Tibial nerve (tissue), 4 donors: ENCODE measurements around the gene TBC1D2B. TPM values are rescaled to one million over a fixed set of nuclear protein-coding genes. Genes with fewer than 3 reads are reported as not detected.

Source experiments
- DNase-seq, 2 donors: peaks; one replicate each; pipeline ENCODE4 v3.0.0-alpha.2; 2019; ENCODE audit warnings: low spot score in 2 of 2
- H3K27ac ChIP-seq, 4 donors: fragments of 200-600 bp; sonication (generic) in 3 of 4; one replicate each; pipeline ENCODE4 v1.5.1; 2017 to 2019; ENCODE audit warnings: mild to moderate bottlenecking in 1 of 4
- H3K27me3 ChIP-seq, 2 donors: fragments of 200-600 bp; sonication (generic) in 1 of 2; one replicate each; pipeline versions ENCODE4 v1.5.1 to v1.6.0; 2017 to 2019
- H3K36me3 ChIP-seq, 3 donors: fragments of 200-600 bp; sonication (generic); one replicate each; pipeline ENCODE4 v1.5.1; 2018 to 2019
- H3K4me1 ChIP-seq, 4 donors: fragments of 200-600 bp; sonication (generic) in 3 of 4; one replicate each; pipeline ENCODE4 v1.5.1; 2017 to 2019
- H3K4me3 ChIP-seq, 4 donors: fragments of 200-600 bp; sonication (generic) in 3 of 4; one replicate each; pipeline ENCODE4 v1.5.1; 2017 to 2019; ENCODE audit warnings: mild to moderate bottlenecking in 1 of 4, moderate library complexity in 1 of 4
- H3K9me3 ChIP-seq, 4 donors: fragments of 200-600 bp; sonication (generic) in 3 of 4; one replicate each; pipeline ENCODE4 v1.5.1; 2017 to 2019
- CTCF ChIP-seq, 5 experiments: fragments of 200-600 bp in 3 of 5; fragments of 450-650 bp in 2 of 5; sonication (generic) in 3 of 5; IDR thresholded peaks; one replicate each; pipeline ENCODE4 v1.5.1; 2016 to 2019; ENCODE audit warnings: antibody characterized with exemption in 5 of 5, mild to moderate bottlenecking in 3 of 5, moderate library complexity in 2 of 5
- EP300 ChIP-seq, 2 donors: sonication (generic); formaldehyde crosslinking; IDR thresholded peaks; one replicate each; pipeline ENCODE4 v1.6.1; 2017; ENCODE audit warnings: antibody characterized with exemption in 2 of 2, mild to moderate bottlenecking in 1 of 2
- POLR2A ChIP-seq, 2 donors: fragments of 450-650 bp; IDR thresholded peaks; one replicate each; pipeline ENCODE4 v1.6.1; 2017; ENCODE audit warnings: antibody characterized with exemption in 2 of 2, mild to moderate bottlenecking in 2 of 2, moderate library complexity in 2 of 2
- whole genome bisulfite sequencing, 2 donors: methylation state at CpG; one replicate each; pipeline ENCODE4 v1.1.5; 2018; 5-methylcytosine and 5-hydroxymethylcytosine counted together
- total RNA-seq, 4 donors: library from RNA; depleted of rRNA; stranded (reverse); fragments of >200 nt; gene quantifications; one replicate each; pipeline ENCODE4 v1.1.0, GENCODE V29; 2016

TBC1D2B gene
- total RNA-seq, 4 donors from 2014 or later: 64.5 to 127 (median 94.5) TPM

GRCh38 chr15:78047761-78048627 is 29.5 kb downstream of the TBC1D2B start:
- no peak for TF ChIP-seq POLR2A (IDR thresholded peaks at IDR 0.05)
- TF ChIP-seq CTCF (IDR thresholded peaks at IDR 0.05): peak in 2 of 5 experiments; percentile 17 to 33
- TF ChIP-seq EP300 (IDR thresholded peaks at IDR 0.05): peak in 1 of 2 donors; percentile 82
- no peaks in the 10 kb centered on the region for H3K27me3 ChIP-seq
- H3K9me3 ChIP-seq: no peaks in the 10 kb centered on the region
- no peak overlapping the region for H3K4me3 ChIP-seq
- peak in 1 of 2 donors; percentile 71 for DNase-seq
- WGBS, 2 donors: 27 to 35% methylated on average over 8 of the region's 8 CpGs
- peaks cover 0 to 15% (median 0%) of the 10 kb centered on the region in 3 donors for H3K36me3 ChIP-seq
- H3K27ac ChIP-seq: peak overlapping the region in 3 of 4 donors; percentile 62 to 82 (median 66)
- H3K4me1 ChIP-seq: peaks cover 4 to 92% (median 67%) of the 10 kb centered on the region in 4 donors

- TF ChIP-seq POLR2A (IDR thresholded peaks at IDR 0.05): no peak
- TF ChIP-seq CTCF (IDR thresholded peaks at IDR 0.05): no peak
- TF ChIP-seq EP300 (IDR thresholded peaks at IDR 0.05): no peak
- Histone ChIP-seq H3K27me3 (no peaks in the 10 kb centered on the region), H3K4me1 (peaks cover 4 to 81% (median 59%) of the 10 kb centered on the region in 4 donors), H3K27ac (peak overlapping the region in 3 of 4 donors; percentile 62 to 82 (median 66)), H3K9me3 (no peaks in the 10 kb centered on the region), H3K36me3 (peaks cover 0 to 20% (median under 1%) of the 10 kb centered on the region in 3 donors), H3K4me3 (no peak overlapping the region)
- WGBS, 2 donors: 72 to 79% methylated on average over 5 of the region's 5 CpGs
- DNase-seq: no peak
Measured at GRCh38 chr15:78046796-78047341, 30.6 kb downstream of the TBC1D2B start.

GRCh38 chr15:78045189-78045588 is 32.3 kb downstream of the TBC1D2B start:
- DNase-seq: no peak
- Histone ChIP-seq H3K36me3 (peaks cover 0 to 22% (median 3%) of the 10 kb centered on the region in 3 donors), H3K4me3 (no peak overlapping the region), H3K27me3 (no peaks in the 10 kb centered on the region), H3K27ac (peak overlapping the region in 2 of 4 donors; percentile 21 to 82), H3K9me3 (no peaks in the 10 kb centered on the region), H3K4me1 (peaks cover 2 to 73% (median 46%) of the 10 kb centered on the region in 4 donors)
- 82 to 83% methylated on average over 1 of the region's 1 CpG for WGBS, 2 donors
- TF ChIP-seq EP300 (IDR thresholded peaks at IDR 0.05) (no peak), CTCF (IDR thresholded peaks at IDR 0.05) (no peak), POLR2A (IDR thresholded peaks at IDR 0.05) (no peak)

GRCh38 chr15:78044407-78045155 is 32.9 kb downstream of the TBC1D2B start:
- WGBS, 2 donors: 42 to 47% methylated on average over 5 of the region's 5 CpGs
- H3K27ac ChIP-seq: peak overlapping the region in 2 of 4 donors; percentile 21 to 23
- peaks cover 0 to 73% (median 40%) of the 10 kb centered on the region in 4 donors for H3K4me1 ChIP-seq
- no peak overlapping the region for H3K4me3 ChIP-seq
- peaks cover 0 to 26% (median 3%) of the 10 kb centered on the region in 3 donors for H3K36me3 ChIP-seq
- TF ChIP-seq EP300 (IDR thresholded peaks at IDR 0.05) (no peak), CTCF (IDR thresholded peaks at IDR 0.05) (no peak), POLR2A (IDR thresholded peaks at IDR 0.05) (no peak)
- H3K9me3 ChIP-seq: no peaks in the 10 kb centered on the region
- no peak for DNase-seq
- H3K27me3 ChIP-seq: no peaks in the 10 kb centered on the region
